ENCODE data around the gene SGCG.
A peak's percentile ranks its signal among the peaks of the same experiment; 100 is the strongest.

Gene SGCG

GRCh38 chr13:23323946-23324709, 143.3 kb downstream of the SGCG start:
- TF ChIP-seq, protein P1, sequence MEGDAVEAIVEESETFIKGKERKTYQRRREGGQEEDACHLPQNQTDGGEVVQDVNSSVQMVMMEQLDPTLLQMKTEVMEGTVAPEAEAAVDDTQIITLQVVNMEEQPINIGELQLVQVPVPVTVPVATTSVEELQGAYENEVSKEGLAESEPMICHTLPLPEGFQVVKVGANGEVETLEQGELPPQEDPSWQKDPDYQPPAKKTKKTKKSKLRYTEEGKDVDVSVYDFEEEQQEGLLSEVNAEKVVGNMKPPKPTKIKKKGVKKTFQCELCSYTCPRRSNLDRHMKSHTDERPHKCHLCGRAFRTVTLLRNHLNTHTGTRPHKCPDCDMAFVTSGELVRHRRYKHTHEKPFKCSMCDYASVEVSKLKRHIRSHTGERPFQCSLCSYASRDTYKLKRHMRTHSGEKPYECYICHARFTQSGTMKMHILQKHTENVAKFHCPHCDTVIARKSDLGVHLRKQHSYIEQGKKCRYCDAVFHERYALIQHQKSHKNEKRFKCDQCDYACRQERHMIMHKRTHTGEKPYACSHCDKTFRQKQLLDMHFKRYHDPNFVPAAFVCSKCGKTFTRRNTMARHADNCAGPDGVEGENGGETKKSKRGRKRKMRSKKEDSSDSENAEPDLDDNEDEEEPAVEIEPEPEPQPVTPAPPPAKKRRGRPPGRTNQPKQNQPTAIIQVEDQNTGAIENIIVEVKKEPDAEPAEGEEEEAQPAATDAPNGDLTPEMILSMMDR (IDR thresholded peaks at IDR 0.05; ENCODE audit: insufficient read depth, low read depth, low read length, missing control alignments): no peak
- DNase-seq (ENCODE audit: low read depth): peak; percentile 33
- H3K4me3 ChIP-seq (ENCODE audit: low read length): no peak overlapping the region

DNA sequence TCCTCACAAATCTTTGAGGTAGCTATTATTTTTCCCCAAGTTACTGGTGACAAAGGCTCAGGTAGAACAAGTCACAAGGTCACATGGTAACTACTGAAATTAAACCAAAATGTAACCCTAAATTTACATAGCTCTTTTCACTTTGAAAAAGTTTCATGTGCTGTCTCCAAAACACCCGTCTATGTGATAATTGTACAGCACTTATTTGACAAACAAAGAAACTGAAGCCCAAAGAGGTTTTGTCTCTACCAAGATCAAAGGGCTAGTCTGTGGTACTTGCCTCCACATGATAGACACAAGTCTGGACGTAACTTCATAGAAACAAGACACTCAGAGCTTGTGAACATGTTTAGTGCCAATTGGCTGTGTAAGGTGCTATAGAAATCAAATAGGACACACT, 144.4 kb downstream of the SGCG start:
- TF ChIP-seq, protein P1 (IDR thresholded peaks at IDR 0.05; ENCODE audit: insufficient read depth, low read depth, low read length, missing control alignments): no peak
- H3K4me3 ChIP-seq (ENCODE audit: low read length): no peak overlapping the region
- DNase-seq (ENCODE audit: low read depth): peak; percentile 85

DNA sequence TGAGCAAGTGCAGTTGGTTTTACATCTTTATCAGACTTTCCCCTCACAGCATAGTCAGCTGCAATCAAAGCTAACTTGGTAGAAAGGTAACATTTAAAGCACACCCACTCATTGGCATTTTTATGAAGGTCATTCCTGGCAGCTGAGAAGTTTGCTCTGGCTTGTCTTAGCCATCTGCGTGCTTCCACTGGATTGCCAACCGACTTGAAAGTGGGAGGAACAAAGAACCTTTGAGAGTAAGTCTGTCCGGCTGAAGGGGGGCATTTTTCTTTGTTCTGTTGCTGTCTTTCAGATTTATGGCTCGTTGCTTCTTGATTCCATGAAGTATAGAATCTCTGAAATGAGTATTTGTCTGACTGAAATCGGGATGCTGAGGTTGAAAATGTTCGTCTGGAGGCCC, 149.6 kb downstream of the SGCG start:
- DNase-seq (ENCODE audit: low read depth): no peak
- TF ChIP-seq, protein P1 (IDR thresholded peaks at IDR 0.05; ENCODE audit: insufficient read depth, low read depth, low read length, missing control alignments): no peak
- H3K4me3 ChIP-seq (ENCODE audit: low read length): no peak overlapping the region

- TF ChIP-seq, protein P1 (IDR thresholded peaks at IDR 0.05; ENCODE audit: insufficient read depth, low read depth, low read length, missing control alignments): no peak
- no peak overlapping the region for H3K4me3 ChIP-seq (ENCODE audit: low read length)
- DNase-seq (ENCODE audit: low read depth): no peak
These were observed 158.4 kb downstream of the SGCG start for GRCh38 chr13:23339225-23339624.

GRCh38 chr13:23344931-23345595, 164.3 kb downstream of the SGCG start:
- DNase-seq (ENCODE audit: low read depth): no peak
- TF ChIP-seq, protein P1 (IDR thresholded peaks at IDR 0.05; ENCODE audit: insufficient read depth, low read depth, low read length, missing control alignments): no peak
- no peak overlapping the region for H3K4me3 ChIP-seq (ENCODE audit: low read length)

- H3K4me3 ChIP-seq (ENCODE audit: low read length): no peak overlapping the region
- TF ChIP-seq, protein P1 (IDR thresholded peaks at IDR 0.05; ENCODE audit: insufficient read depth, low read depth, low read length, missing control alignments): no peak
- no peak for DNase-seq (ENCODE audit: low read depth)
These were observed 166.8 kb downstream of the SGCG start for GRCh38 chr13:23347601-23348000.

Data from epithelial cell of esophagus (primary cell).